GM12878 (cell line): Measurements from ENCODE around the gene HIC1. TPM values are rescaled to one million over a fixed set of nuclear protein-coding genes. Genes with fewer than 3 reads are reported as not detected.

Experiments used
- ATAC-seq: fragments of 200-7000 bp; cut with Tn5 transposase; 3 replicates; pipeline ENCODE4 v1.9.1; 2020; ENCODE audit warnings: mild to moderate bottlenecking, moderate library complexity
- BruUV-seq: library from RNA; stranded (reverse); fragments of 400-500 nt; replicated peaks from 2 replicates; lab custom pipeline; 2021; lab: Mats Ljungman, UMichigan
- CTCF ChIA-PET: fragments of 300-600 bp; sonication (Branson Sonifier 250); formaldehyde crosslinking; extraction: SDS; loops from one replicate; lab custom pipeline; 2021; ENCODE audit warnings: inconsistent platforms; lab: Yijun Ruan, JAX
- POLR2A ChIA-PET: fragments of 350-600 bp; formaldehyde crosslinking; extraction: SDS; loops from one replicate; lab custom pipeline; 2021; ENCODE audit warnings: inconsistent platforms; lab: Charles Lee
- RAD21 ChIA-PET: fragments of 300-600 bp; sonication (Branson Sonifier 250); formaldehyde crosslinking; loops from one replicate; lab custom pipeline; 2023; ENCODE audit warnings: antibody characterized with exemption; ENCODE audit not compliant: unreplicated experiment; lab: Charles Lee
- SMC1A ChIA-PET: fragments of 300-600 bp; sonication (Branson Sonifier 250); formaldehyde crosslinking; loops from one replicate; lab custom pipeline; 2023; ENCODE audit not compliant: unreplicated experiment, uncharacterized antibody; lab: Charles Lee
- DNase-seq: peaks from one replicate; pipeline ENCODE4 v3.0.0-alpha.2; 2011; ENCODE audit warnings: low read depth, low spot score
- FAIRE-seq: peaks from 3 replicates; lab custom pipeline; 2011; peaks lifted over from hg19 to GRCh38; lab: Jason Lieb, UNC
- H2AFZ ChIP-seq: 2 replicates; pipeline ENCODE4 v1.6.0; 2011; ENCODE audit warnings: low read depth, low read length, control low read depth; ENCODE audit not compliant: control insufficient read depth
- H3K27ac ChIP-seq: 2 replicates; pipeline ENCODE4 v1.5.1; 2011; ENCODE audit warnings: control low read depth; ENCODE audit not compliant: control insufficient read depth, insufficient read depth
- H3K27me3 ChIP-seq, 2 experiments: replicated peaks in 1 of 2; 2 replicates each; pipeline versions ENCODE4 v1.6.0 to v1.6.1; 2011; ENCODE audit warnings: low read length in 1 of 2; ENCODE audit not compliant: control insufficient read depth in 2 of 2, insufficient read depth in 2 of 2
- H3K36me3 ChIP-seq, 2 experiments: 2 replicates each; pipeline ENCODE4 v1.5.1; 2011; ENCODE audit warnings: low read length in 1 of 2; ENCODE audit not compliant: control insufficient read depth in 2 of 2, insufficient read depth in 2 of 2
- H3K4me1 ChIP-seq: 2 replicates; pipeline ENCODE4 v1.6.1; 2011; ENCODE audit warnings: mild to moderate bottlenecking, low read length, moderate library complexity, mixed read lengths; ENCODE audit not compliant: control insufficient read depth, insufficient read depth
- H3K4me2 ChIP-seq: 2 replicates; pipeline ENCODE4 v1.6.0; 2011; ENCODE audit warnings: control low read depth; ENCODE audit not compliant: control insufficient read depth, insufficient read depth
- H3K4me3 ChIP-seq: fragments of 200-600 bp; sonication (generic); 2 replicates; pipeline ENCODE4 v1.5.1; 2016
- H3K79me2 ChIP-seq: 2 replicates; pipeline ENCODE4 v1.6.0; 2011; ENCODE audit warnings: low read length; ENCODE audit not compliant: control insufficient read depth, insufficient read depth
- H3K9ac ChIP-seq: 2 replicates; pipeline ENCODE4 v1.8.0; 2011; ENCODE audit warnings: low read length, control low read depth, mixed read lengths; ENCODE audit not compliant: control insufficient read depth, insufficient read depth
- H3K9me3 ChIP-seq: replicated peaks from 3 replicates; pipeline ENCODE4 v1.5.1; 2011; ENCODE audit warnings: mild to moderate bottlenecking, low read length; ENCODE audit not compliant: control insufficient read depth, insufficient read depth
- H4K20me1 ChIP-seq: 2 replicates; pipeline ENCODE4 v1.6.0; 2011; ENCODE audit not compliant: control insufficient read depth, insufficient read depth
- BACH1 ChIP-seq: fragments of 450-650 bp; IDR thresholded peaks from 2 replicates; pipeline ENCODE4 v1.6.1; 2017; ENCODE audit warnings: mild to moderate bottlenecking, borderline replicate concordance
- BCL3 ChIP-seq: IDR thresholded peaks from 2 replicates; pipeline ENCODE4 v1.6.1; 2011; ENCODE audit warnings: borderline replicate concordance, low read depth, mild to moderate bottlenecking, moderate library complexity, low read length; ENCODE audit not compliant: insufficient read depth, poor library complexity, severe bottlenecking
- EED ChIP-seq: sonication (generic); IDR thresholded peaks from 2 replicates; pipeline ENCODE4 v1.6.1; 2016; ENCODE audit warnings: antibody characterized with exemption, low read depth
- FOS ChIP-seq: IDR thresholded peaks from 3 replicates; pipeline ENCODE4 v1.6.1; 2011; ENCODE audit warnings: borderline replicate concordance; ENCODE audit not compliant: insufficient read length; ENCODE audit errors: extremely low read depth
- JUNB ChIP-seq: IDR thresholded peaks from 2 replicates; pipeline ENCODE4 v1.6.1; 2016; ENCODE audit warnings: antibody characterized with exemption, mild to moderate bottlenecking
- POLR2A ChIP-seq: IDR thresholded peaks from 2 replicates; pipeline ENCODE4 v1.6.1; 2011; ENCODE audit warnings: low read depth, mild to moderate bottlenecking, low read length
- RELA ChIP-seq: fragments of 450-650 bp; IDR thresholded peaks from 2 replicates; pipeline ENCODE4 v1.8.0; 2014; ENCODE audit warnings: borderline replicate concordance; ENCODE audit not compliant: partially characterized antibody
- RFX5 ChIP-seq: IDR thresholded peaks from 2 replicates; pipeline ENCODE4 v1.6.1; 2011; ENCODE audit warnings: low read depth, low read length, improper control_type of control experiment
- SIX5 ChIP-seq: IDR thresholded peaks from 2 replicates; pipeline ENCODE4 v1.6.1; 2011; ENCODE audit warnings: mild to moderate bottlenecking, low read depth, low read length, moderate library complexity; ENCODE audit not compliant: severe bottlenecking
- SMAD1 ChIP-seq: fragments of 450-650 bp; IDR thresholded peaks from 2 replicates; pipeline ENCODE4 v1.6.1; 2018; ENCODE audit warnings: mild to moderate bottlenecking, low read depth; ENCODE audit not compliant: partially characterized antibody
- SREBF2 ChIP-seq: IDR thresholded peaks from 2 replicates; pipeline ENCODE4 v1.6.1; 2012; ENCODE audit warnings: mild to moderate bottlenecking, low read length
- TCF3 ChIP-seq: IDR thresholded peaks from 2 replicates; pipeline ENCODE4 v1.6.1; 2012; ENCODE audit warnings: low read depth, mild to moderate bottlenecking, low read length, borderline replicate concordance; ENCODE audit not compliant: insufficient read depth
- ZNF207 ChIP-seq: fragments of 450-650 bp; IDR thresholded peaks from 2 replicates; pipeline ENCODE4 v1.6.1; 2014; ENCODE audit warnings: antibody characterized with exemption, mild to moderate bottlenecking, borderline replicate concordance
- WGBS: methylation state at CpG from one replicate; pipeline ENCODE4 v1.1.6; 2016; ENCODE audit warnings: low lambda C conversion rate; ENCODE audit not compliant: insufficient replicate concordance, insufficient coverage; ENCODE audit errors: missing lambda C conversion rate; 5-methylcytosine and 5-hydroxymethylcytosine counted together
- in situ Hi-C: fragments of 300-500 bp; cut with MboI; formaldehyde crosslinking; loops from 9 replicates; pipeline ENCODE4 v1.14.3; 2018; ENCODE audit warnings: mixed read lengths
- intact Hi-C: fragments of 100-400 bp; cut with micrococcal nuclease; formaldehyde crosslinking; loops from one replicate; pipeline ENCODE4 v1.14.2; 2022; ENCODE audit not compliant: unreplicated experiment
- polyA plus RNA-seq, 11 experiments: library from polyadenylated mRNA; depleted of rRNA in 4 of 11; unstranded in 6 of 11; stranded (reverse) in 5 of 11; fragments of >200 nt; fragmentation: Nextera tagmentation in 4 of 11; fragmentation: Illumina TruSeq in 1 of 11; extraction: Ambion mirVana in 4 of 11; extraction: Trizol in 1 of 11; gene quantifications; 1 replicate in 1 of 11; 2 replicates in 10 of 11; pipeline versions ENCODE4 v1.2.1 to v1.2.3, GENCODE V29; 2011 to 2016; ENCODE audit warnings: inconsistent platforms in 2 of 11, missing spikeins in 2 of 11, low read depth in 1 of 11
- total RNA-seq, 4 experiments: library from RNA; depleted of rRNA in 3 of 4; stranded (reverse); fragments of >200 nt in 3 of 4; fragmentation: Illumina TruSeq in 1 of 4; extraction: Trizol in 1 of 4; gene quantifications; 2 replicates each; pipeline versions ENCODE4 v1.2.1 to v1.2.3, GENCODE V29; 2013 to 2021
- TF ChIP-seq, protein P1 (sequence below): fragments of 450-650 bp; IDR thresholded peaks from 2 replicates; pipeline ENCODE4 v1.6.1; 2017; ENCODE audit warnings: borderline replicate concordance

HIC1 gene
- total and polyA plus RNA-seq, 10 of the 15 experiments (the other 5 are each of a cell fraction or from before 2014, with no cell fraction given): 0.11 to 61.1 (median 4.9) TPM

GRCh38 chr17:2044263-2044894 is 10.5 kb upstream of the HIC1 start (continued):
- TF ChIP-seq BCL3 (no peak), BACH1 (no peak), JUNB (no peak), RELA (no peak), ZNF207 (no peak), RFX5 (no peak)

DNA sequence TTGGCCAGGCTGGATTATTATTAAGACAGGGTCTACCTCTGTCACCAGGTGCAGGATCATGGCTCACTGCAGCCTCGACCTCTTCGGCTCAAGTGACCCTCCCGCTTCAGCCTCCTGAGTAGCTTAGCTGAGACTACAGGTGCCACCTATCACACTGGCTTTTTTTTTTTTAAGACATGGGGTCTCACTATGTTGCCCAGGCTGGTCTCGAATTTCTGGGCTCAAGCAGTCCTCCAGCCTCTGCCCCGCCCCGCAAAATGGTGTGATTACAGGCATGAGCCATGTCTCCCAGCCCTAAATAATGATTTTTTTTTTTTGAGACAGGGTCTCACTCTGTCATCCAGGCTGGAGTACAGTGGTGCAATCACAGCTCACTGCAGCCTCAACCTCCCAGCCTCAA is 7.3 kb upstream of the HIC1 start:
- no TSS peak for BruUV-seq
- Histone ChIP-seq H2AFZ (no peak overlapping the region), H3K79me2 (peaks cover 7% of the 10 kb centered on the region), H3K27me3 (peaks cover 2% of the 10 kb centered on the region in 2 experiments; a peak in 3 of 4 replicates), H3K27ac (no peak overlapping the region), H3K4me1 (peaks cover 15% of the 10 kb centered on the region), H4K20me1 (no peaks in the 10 kb centered on the region), H3K4me3 (no peak overlapping the region), H3K9ac (no peak overlapping the region), H3K9me3 (no peaks in the 10 kb centered on the region), H3K36me3 (no peaks in the 10 kb centered on the region; a peak in 2 of 4 replicates), H3K4me2 (no peak overlapping the region)
- ChIA-PET SMC1A (interaction anchor here (1.1 to 1.7 kb wide), 2 partner anchors 197 to 326 kb away, joined by 3 to 6 read pairs; no protein-coding TSS in a partner anchor), CTCF (interaction anchor here (1.7 to 2.1 kb wide), 2 partner anchors 198 to 327 kb away, joined by 5 to 12 read pairs; no protein-coding TSS in a partner anchor), RAD21 (interaction anchor here (0.5 kb wide), 1 partner anchor 480 kb away, joined by 4 read pairs; no protein-coding TSS in a partner anchor), POLR2A (interaction anchor here (1.2 kb wide), 1 partner anchor 216 kb away, joined by 3 read pairs; no protein-coding TSS in a partner anchor)
- TF ChIP-seq, protein P1, sequence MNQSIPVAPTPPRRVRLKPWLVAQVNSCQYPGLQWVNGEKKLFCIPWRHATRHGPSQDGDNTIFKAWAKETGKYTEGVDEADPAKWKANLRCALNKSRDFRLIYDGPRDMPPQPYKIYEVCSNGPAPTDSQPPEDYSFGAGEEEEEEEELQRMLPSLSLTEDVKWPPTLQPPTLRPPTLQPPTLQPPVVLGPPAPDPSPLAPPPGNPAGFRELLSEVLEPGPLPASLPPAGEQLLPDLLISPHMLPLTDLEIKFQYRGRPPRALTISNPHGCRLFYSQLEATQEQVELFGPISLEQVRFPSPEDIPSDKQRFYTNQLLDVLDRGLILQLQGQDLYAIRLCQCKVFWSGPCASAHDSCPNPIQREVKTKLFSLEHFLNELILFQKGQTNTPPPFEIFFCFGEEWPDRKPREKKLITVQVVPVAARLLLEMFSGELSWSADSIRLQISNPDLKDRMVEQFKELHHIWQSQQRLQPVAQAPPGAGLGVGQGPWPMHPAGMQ: no peak
- TF ChIP-seq POLR2A (no peak), SIX5 (no peak), TCF3 (no peak), EED (no peak), FOS (no peak), SMAD1 (no peak), SREBF2 (no peak)
- intact Hi-C loops (no loop called here), in situ Hi-C loops (no loop called here)
- no peak for FAIRE-seq
- no peak for DNase-seq
- ATAC-seq: no peak
- WGBS: 71% methylated on average over 6 of the region's 6 CpGs
